ENCODE data around the gene ERBB4.

DNA sequence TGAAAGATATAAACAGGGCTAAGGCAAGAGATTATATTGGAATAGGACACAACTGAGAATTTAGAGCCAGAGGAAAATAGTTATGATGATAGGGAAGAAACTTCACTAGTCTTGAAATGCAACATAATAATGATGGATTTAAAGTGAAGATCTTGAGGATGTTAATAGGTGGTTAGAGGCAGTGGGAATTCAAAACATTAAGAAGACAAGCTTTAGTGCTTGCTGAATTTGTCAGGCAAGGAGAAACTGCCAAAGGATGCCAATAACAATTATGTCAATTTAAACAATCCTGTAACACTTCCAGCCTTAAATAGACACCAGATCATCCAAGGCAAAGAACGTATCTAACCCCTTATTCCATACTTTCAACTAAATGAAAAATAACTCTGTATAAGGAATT is 330.1 kb downstream of the ERBB4 start:
- TF ChIP-seq EZH2 (optimal IDR thresholded peaks at IDR 0.05; ENCODE audit: low read depth, low read length), result no peak
- TF ChIP-seq, protein P1, sequence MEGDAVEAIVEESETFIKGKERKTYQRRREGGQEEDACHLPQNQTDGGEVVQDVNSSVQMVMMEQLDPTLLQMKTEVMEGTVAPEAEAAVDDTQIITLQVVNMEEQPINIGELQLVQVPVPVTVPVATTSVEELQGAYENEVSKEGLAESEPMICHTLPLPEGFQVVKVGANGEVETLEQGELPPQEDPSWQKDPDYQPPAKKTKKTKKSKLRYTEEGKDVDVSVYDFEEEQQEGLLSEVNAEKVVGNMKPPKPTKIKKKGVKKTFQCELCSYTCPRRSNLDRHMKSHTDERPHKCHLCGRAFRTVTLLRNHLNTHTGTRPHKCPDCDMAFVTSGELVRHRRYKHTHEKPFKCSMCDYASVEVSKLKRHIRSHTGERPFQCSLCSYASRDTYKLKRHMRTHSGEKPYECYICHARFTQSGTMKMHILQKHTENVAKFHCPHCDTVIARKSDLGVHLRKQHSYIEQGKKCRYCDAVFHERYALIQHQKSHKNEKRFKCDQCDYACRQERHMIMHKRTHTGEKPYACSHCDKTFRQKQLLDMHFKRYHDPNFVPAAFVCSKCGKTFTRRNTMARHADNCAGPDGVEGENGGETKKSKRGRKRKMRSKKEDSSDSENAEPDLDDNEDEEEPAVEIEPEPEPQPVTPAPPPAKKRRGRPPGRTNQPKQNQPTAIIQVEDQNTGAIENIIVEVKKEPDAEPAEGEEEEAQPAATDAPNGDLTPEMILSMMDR (IDR thresholded peaks at IDR 0.05; ENCODE audit: low read length), result no peak

All from MM.1S (cell line).